ENCODE results near the gene CXorf65. TPM values are rescaled to one million over a fixed set of nuclear protein-coding genes. Genes with fewer than 3 reads are reported as not detected.

CXorf65 gene
- total RNA-seq, 2 experiments from 2014 or later = 17.3 to 20.0 TPM

GRCh38 chrX:71109051-71109450, 2.5 kb upstream of the CXorf65 start:
- ChIA-PET POLR2A (interaction anchor here (1.0 kb wide), 1 partner anchor 19 kb away, joined by 4 read pairs; no protein-coding TSS in a partner anchor), CTCF (interaction anchor here (1.7 kb wide), 1 partner anchor 8 kb away, joined by 6 read pairs; no protein-coding TSS in a partner anchor)
- Mint-ChIP-seq H3K4me3 (peak overlapping the region; percentile 88), H3K9me3 (no peaks in the 10 kb centered on the region), H3K27ac (peak overlapping the region; percentile 99), H3K36me3 (ENCODE audit: low read depth) (peaks cover 67% of the 10 kb centered on the region), H3K27me3 (no peaks in the 10 kb centered on the region), H3K4me1 (ENCODE audit: low read depth) (peaks cover 43% of the 10 kb centered on the region)
- ATAC-seq (no peak), DNase-seq (no peak)
- no peak for TF ChIP-seq CTCF (IDR thresholded peaks at IDR 0.05)
- intact Hi-C loops (cut with micrococcal nuclease) = loop anchor here (10.0 kb wide), 2 partner anchors 146 to 426 kb away; partner anchors contain the start of genes OGT and ZMYM3

- intact Hi-C loops (cut with micrococcal nuclease) = loop anchor here (10.0 kb wide), 2 partner anchors 147 to 427 kb away; partner anchors contain the start of genes OGT and ZMYM3
Observed at GRCh38 chrX:71107762-71108360, 1.3 kb upstream of the CXorf65 start.

DNA sequence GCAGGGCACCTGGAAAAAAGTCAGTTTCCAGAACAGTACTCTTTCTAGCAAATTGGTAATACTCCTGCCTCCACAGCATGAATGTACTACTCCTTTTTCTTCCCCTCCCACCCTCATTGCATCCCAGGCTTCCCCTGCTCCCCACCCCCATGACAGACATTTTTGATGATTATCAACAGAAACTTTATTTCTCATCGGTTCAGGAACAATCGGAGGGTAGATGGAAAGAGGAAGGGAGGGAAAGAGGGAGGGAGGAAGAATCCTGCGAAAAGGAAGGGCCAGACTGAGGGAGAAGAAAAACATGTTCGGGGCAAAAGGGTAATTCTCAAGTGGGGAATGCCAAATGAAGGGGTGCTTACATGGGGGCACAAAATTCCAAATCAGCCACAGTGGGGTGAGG, 705 bp upstream of the CXorf65 start:
- peaks cover 71% of the 10 kb centered on the region for H3K36me3 Mint-ChIP-seq (ENCODE audit: low read depth)
- CTCF ChIA-PET = no interaction called here
- H3K27me3 Mint-ChIP-seq = no peaks in the 10 kb centered on the region
- no peak for DNase-seq
- H3K4me3 Mint-ChIP-seq = peak overlapping the region; percentile 88
- peak overlapping the region; percentile 99 for H3K27ac Mint-ChIP-seq
- POLR2A ChIA-PET = interaction anchor here (0.7 kb wide), 1 partner anchor 11 kb away, joined by 3 read pairs; the partner anchor contains the start of gene MED12
- intact Hi-C loops (cut with micrococcal nuclease) = loop anchor here (10.0 kb wide), 2 partner anchors 148 to 428 kb away; partner anchors contain the start of genes OGT and ZMYM3
- TF ChIP-seq CTCF (IDR thresholded peaks at IDR 0.05) = no peak
- no peak for ATAC-seq
- no peaks in the 10 kb centered on the region for H3K9me3 Mint-ChIP-seq
- peaks cover 50% of the 10 kb centered on the region for H3K4me1 Mint-ChIP-seq (ENCODE audit: low read depth)

More at GRCh38 chrX:71107762-71108360, 1.3 kb upstream of the CXorf65 start:
- peak overlapping the region; percentile 88 for H3K4me3 Mint-ChIP-seq
- H3K27me3 Mint-ChIP-seq = no peaks in the 10 kb centered on the region
- peaks cover 48% of the 10 kb centered on the region for H3K4me1 Mint-ChIP-seq (ENCODE audit: low read depth)
- POLR2A ChIA-PET = interaction anchor here (0.7 to 1.0 kb wide), 3 partner anchors 9 to 20 kb away, joined by 3 to 4 read pairs (median 3); partner anchors contain the start of gene MED12
- DNase-seq (peak; percentile 69), ATAC-seq (peak; percentile 24)
- no peak for TF ChIP-seq CTCF (IDR thresholded peaks at IDR 0.05)
- peaks cover 71% of the 10 kb centered on the region for H3K36me3 Mint-ChIP-seq (ENCODE audit: low read depth)
- peak overlapping the region; percentile 99 for H3K27ac Mint-ChIP-seq
- CTCF ChIA-PET = no interaction called here
- no peaks in the 10 kb centered on the region for H3K9me3 Mint-ChIP-seq

DNA sequence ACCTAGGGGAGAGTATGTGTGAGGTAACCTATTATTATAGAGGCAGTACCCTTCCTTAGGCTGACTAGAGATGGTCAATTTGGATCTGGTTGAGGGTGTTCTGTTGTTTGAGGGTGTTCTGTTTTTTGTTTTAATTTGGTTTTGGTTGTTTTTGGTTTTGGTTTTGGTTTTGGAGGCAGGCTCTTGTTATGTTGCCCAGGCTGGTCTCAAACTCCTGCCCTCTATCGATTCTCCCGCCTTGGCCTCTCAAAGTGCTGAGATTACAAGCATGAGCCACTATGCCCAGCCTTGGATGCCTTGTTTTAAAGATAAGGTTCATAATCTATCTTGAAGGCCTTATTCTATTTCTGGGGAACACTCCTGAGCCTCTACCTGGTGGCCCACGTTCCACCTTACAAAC, 912 bp downstream of the CXorf65 start:
- no peak for DNase-seq
- ATAC-seq = no peak
- H3K36me3 Mint-ChIP-seq (ENCODE audit: low read depth) = peaks cover 63% of the 10 kb centered on the region
- H3K27me3 Mint-ChIP-seq = no peaks in the 10 kb centered on the region
- peak overlapping the region; percentile 95 for H3K27ac Mint-ChIP-seq
- peaks cover 60% of the 10 kb centered on the region for H3K4me1 Mint-ChIP-seq (ENCODE audit: low read depth)
- H3K9me3 Mint-ChIP-seq = no peaks in the 10 kb centered on the region
- ChIA-PET POLR2A (interaction anchor here (1.7 to 2.1 kb wide), 2 partner anchors 10 to 13 kb away, joined by 5 to 9 read pairs; partner anchors contain the start of genes FOXO4 and MED12), CTCF (interaction anchor here (0.9 to 1.6 kb wide), 3 partner anchors 23 to 74 kb away, joined by 3 to 5 read pairs (median 3); no protein-coding TSS in a partner anchor)
- TF ChIP-seq CTCF (IDR thresholded peaks at IDR 0.05) = no peak
- intact Hi-C loops (cut with micrococcal nuclease) = loop anchor here (10.0 kb wide), 2 partner anchors 149 to 429 kb away; partner anchors contain the start of genes OGT and ZMYM3
- peak overlapping the region; percentile 88 for H3K4me3 Mint-ChIP-seq
